ENCODE measurements around the gene UPF3B. TPM values are rescaled to one million over a fixed set of nuclear protein-coding genes. Genes with fewer than 3 reads are reported as not detected.

Gene UPF3B
- total and polyA plus RNA-seq, 11 donors: 0.71 to 7.9 (median 2.9) TPM

- peak; percentile 97 to 98 (median 98) for ATAC-seq
- peaks cover 0 to 29% (median 17%) of the 10 kb centered on the region in 9 donors for H3K36me3 ChIP-seq
- DNase-seq: peak; percentile 82 to 90 (median 88)
- H3K27me3 ChIP-seq: no peaks in the 10 kb centered on the region
- peaks cover 0 to 26% (median 3%) of the 10 kb centered on the region in 12 donors for H3K4me1 ChIP-seq
- intact Hi-C loops (cut with DNase I): loop anchor here in 4 of 10 donors (1.0 to 10.0 kb wide), 3 partner anchors 18 to 79 kb away; partner anchors contain the start of genes NKAP (in 2 of the 4) and RPL39 (in 1 of the 4)
- peak within 1 kb of the TSS; percentile 88 to 99 (median 92) for H3K27ac ChIP-seq
- peak in 1 of 2 donors; percentile 41 for TF ChIP-seq POLR2A (IDR thresholded peaks at IDR 0.05)
- no peak for TF ChIP-seq CTCF (IDR thresholded peaks at IDR 0.05)
- H3K4me3 ChIP-seq: peak within 1 kb of the TSS; percentile 41 to 97 (median 74)
- WGBS, 4 donors: 0 to 51% (median 23%) methylated on average over 52 to 62 of the region's 62 CpGs
- no peaks in the 10 kb centered on the region for H3K9me3 ChIP-seq
Measured at GRCh38 chrX:119871599-119872395, 19.0 kb upstream of the UPF3B start, which contains the start of the genes NDUFA1 and RNF113A. TSS of gene NDUFA1 (plus strand) at chrX:119871832. CDS start at chrX:119871912, 80 bp downstream. TSS of gene RNF113A (minus strand) at chrX:119871733. CDS start at chrX:119871613, 120 bp downstream.

GRCh38 chrX:119871245-119871598 lies 18.5 kb upstream of the UPF3B start:
- intact Hi-C loops (cut with DNase I): loop anchor here in 4 of 10 donors (1.0 to 10.0 kb wide), 3 partner anchors 18 to 79 kb away; partner anchors contain the start of genes NKAP (in 2 of the 4) and RPL39 (in 1 of the 4)
- H3K4me3 ChIP-seq: peak overlapping the region; percentile 41 to 97 (median 74)
- no peaks in the 10 kb centered on the region for H3K9me3 ChIP-seq
- peaks cover 0 to 26% (median 3%) of the 10 kb centered on the region in 12 donors for H3K4me1 ChIP-seq
- DNase-seq: peak in 2 of 5 donors; percentile 17 to 35
- H3K36me3 ChIP-seq: peaks cover 0 to 24% (median 12%) of the 10 kb centered on the region in 9 donors
- WGBS, 4 donors: 0 to 41% (median 18%) methylated on average over 26 of the region's 26 CpGs
- ATAC-seq: peak; percentile 37 to 56 (median 48)
- TF ChIP-seq CTCF (IDR thresholded peaks at IDR 0.05) (no peak), POLR2A (IDR thresholded peaks at IDR 0.05) (no peak)
- no peaks in the 10 kb centered on the region for H3K27me3 ChIP-seq
- H3K27ac ChIP-seq: peak overlapping the region; percentile 88 to 99 (median 92)

GRCh38 chrX:119870626-119871131 lies 17.9 kb upstream of the UPF3B start:
- WGBS, 4 donors: 0 to 46% (median 21%) methylated on average over 25 of the region's 25 CpGs
- DNase-seq (no peak), ATAC-seq (peak; percentile 8 to 41 (median 30))
- no peak for TF ChIP-seq CTCF (IDR thresholded peaks at IDR 0.05)
- TF ChIP-seq POLR2A (IDR thresholded peaks at IDR 0.05): no peak
- peak overlapping the region; percentile 88 to 99 (median 92) for H3K27ac ChIP-seq
- no peaks in the 10 kb centered on the region for H3K9me3 ChIP-seq
- H3K27me3 ChIP-seq: no peaks in the 10 kb centered on the region
- peaks cover 0 to 18% (median 7%) of the 10 kb centered on the region in 9 donors for H3K36me3 ChIP-seq
- peak overlapping the region; percentile 41 to 97 (median 74) for H3K4me3 ChIP-seq
- intact Hi-C loops (cut with DNase I): loop anchor here in 4 of 10 donors (1.0 to 10.0 kb wide), 3 partner anchors 17 to 78 kb away; partner anchors contain the start of genes NKAP (in 2 of the 4) and RPL39 (in 1 of the 4)
- peaks cover 0 to 26% (median 3%) of the 10 kb centered on the region in 12 donors for H3K4me1 ChIP-seq

Measured in heart left ventricle (tissue), 16 donors.